Naive thymus-derived CD8-positive, alpha-beta T cell (primary cell): Measurements from ENCODE around the gene GLYR1. TPM values are rescaled to one million over a fixed set of nuclear protein-coding genes. Genes with fewer than 3 reads are reported as not detected.

Source experiments
- ATAC-seq, 2 donors: fragments of 150-1000 bp; cut with Tn5 transposase in 1 of 2; sonication (Bioruptor Pico), chemical (Tn5 transposase) in 1 of 2; 1 replicate in 1 of 2; 2 replicates in 1 of 2; pipeline ENCODE4 v1.10.0; 2021; ENCODE audit warnings: mild to moderate bottlenecking in 2 of 2, moderate library complexity in 2 of 2
- POLR2A ChIA-PET: fragments of 350-600 bp; sonication (Branson Sonifier 250); formaldehyde crosslinking; loops from one replicate; lab custom pipeline; 2021; ENCODE audit warnings: antibody characterized with exemption; lab: Charles Lee
- DNase-seq, 10 donors: peaks; one replicate each; pipeline versions ENCODE4 v3.0.0 to v3.0.0-alpha.2; 2020 to 2022
- H3K27ac Mint-ChIP-seq, 10 donors: one replicate each; pipeline ENCODE4 v1.8.0; 2020 to 2022; ENCODE audit warnings: mild to moderate bottlenecking in 10 of 10, mixed read lengths in 10 of 10, moderate library complexity in 4 of 10, inconsistent platforms in 1 of 10
- H3K27me3 Mint-ChIP-seq, 5 donors: one replicate each; pipeline ENCODE4 v1.8.0; 2021 to 2022; ENCODE audit warnings: mixed read lengths in 5 of 5
- H3K36me3 Mint-ChIP-seq, 3 donors: one replicate each; pipeline ENCODE4 v1.8.0; 2020 to 2022; ENCODE audit warnings: mixed read lengths in 3 of 3, mild to moderate bottlenecking in 2 of 3, inconsistent platforms in 1 of 3
- H3K4me1 Mint-ChIP-seq, 4 donors: one replicate each; pipeline ENCODE4 v1.8.0; 2021 to 2022; ENCODE audit warnings: mixed read lengths in 4 of 4
- H3K4me3 Mint-ChIP-seq, 10 donors: one replicate each; pipeline ENCODE4 v1.8.0; 2020 to 2022; ENCODE audit warnings: mild to moderate bottlenecking in 10 of 10, mixed read lengths in 10 of 10, moderate library complexity in 6 of 10, inconsistent platforms in 1 of 10
- H3K9me3 Mint-ChIP-seq, 9 donors: one replicate each; pipeline ENCODE4 v1.8.0; 2020 to 2022; ENCODE audit warnings: mixed read lengths in 9 of 9, mild to moderate bottlenecking in 3 of 9, inconsistent platforms in 1 of 9, moderate library complexity in 1 of 9
- polyA plus RNA-seq, 3 donors: library from polyadenylated mRNA; unstranded; fragments of 300-500 nt; fragmentation: Illumina TruSeq; gene quantifications; one replicate each; pipeline ENCODE4 v1.2.3, GENCODE V29; 2021
- total RNA-seq, 8 experiments: library from RNA in 2 of 8; stranded (reverse) in 2 of 8; gene quantifications; one replicate each; pipeline ENCODE4 v1.2.3 and lab custom pipeline; 2021 to 2026

GLYR1 gene
- total and polyA plus RNA-seq, 5 experiments from 2014 or later: 29.7 to 112 (median 39.6) TPM

GRCh38 chr16:4836727-4837126, 10.4 kb downstream of the GLYR1 start:
- peaks cover 0 to 86% (median 11%) of the 10 kb centered on the region in 3 donors for H3K36me3 Mint-ChIP-seq

GRCh38 chr16:4833584-4833983, 13.5 kb downstream of the GLYR1 start:
- DNase-seq: no peak
- Mint-ChIP-seq H3K27ac (no peak overlapping the region), H3K36me3 (peaks cover 5 to 82% (median 18%) of the 10 kb centered on the region in 3 donors), H3K27me3 (no peaks in the 10 kb centered on the region), H3K4me1 (peaks cover 14 to 27% (median 21%) of the 10 kb centered on the region in 4 donors), H3K9me3 (no peaks in the 10 kb centered on the region), H3K4me3 (no peak overlapping the region)
- no peak for ATAC-seq
- POLR2A ChIA-PET: interaction anchor here (0.7 to 0.9 kb wide), 2 partner anchors 29 to 112 kb away, joined by 3 to 5 read pairs; no protein-coding TSS in a partner anchor

More at GRCh38 chr16:4836727-4837126, 10.4 kb downstream of the GLYR1 start:
- no peaks in the 10 kb centered on the region for H3K9me3 Mint-ChIP-seq
- ATAC-seq (no peak), DNase-seq (no peak)
- peak overlapping the region in 4 of 10 donors; percentile 19 to 73 (median 46) for H3K27ac Mint-ChIP-seq
- no peak overlapping the region for H3K4me3 Mint-ChIP-seq
- POLR2A ChIA-PET: interaction anchor here (0.7 to 2.4 kb wide), 2 partner anchors 10 to 1077 kb away, joined by 5 to 12 read pairs; partner anchors contain the start of genes GLYR1 and UBN1
- no peaks in the 10 kb centered on the region for H3K27me3 Mint-ChIP-seq
- H3K4me1 Mint-ChIP-seq: peaks cover 10 to 35% (median 21%) of the 10 kb centered on the region in 4 donors

- Mint-ChIP-seq H3K27me3 (no peaks in the 10 kb centered on the region), H3K4me1 (peaks cover 14 to 27% (median 21%) of the 10 kb centered on the region in 4 donors), H3K27ac (peak overlapping the region in 2 of 10 donors; percentile 8 to 27), H3K9me3 (no peaks in the 10 kb centered on the region), H3K4me3 (no peak overlapping the region), H3K36me3 (peaks cover 5 to 82% (median 18%) of the 10 kb centered on the region in 3 donors)
- POLR2A ChIA-PET: no interaction called here
- ATAC-seq: no peak
- DNase-seq: no peak
Observed at GRCh38 chr16:4832698-4833343, 14.3 kb downstream of the GLYR1 start.

- no peak overlapping the region for H3K4me3 Mint-ChIP-seq
- no peaks in the 10 kb centered on the region for H3K9me3 Mint-ChIP-seq
- POLR2A ChIA-PET: no interaction called here
- no peak for ATAC-seq
- peaks cover 14 to 27% (median 20%) of the 10 kb centered on the region in 4 donors for H3K4me1 Mint-ChIP-seq
- no peaks in the 10 kb centered on the region for H3K27me3 Mint-ChIP-seq
- H3K36me3 Mint-ChIP-seq: peaks cover 5 to 84% (median 18%) of the 10 kb centered on the region in 3 donors
- no peak for DNase-seq
- H3K27ac Mint-ChIP-seq: peak overlapping the region in 1 of 10 donors; percentile 13
Observed at GRCh38 chr16:4831616-4832015, 15.5 kb downstream of the GLYR1 start.

GRCh38 chr16:4830408-4830807, 16.7 kb downstream of the GLYR1 start:
- H3K27ac Mint-ChIP-seq: peak overlapping the region in 1 of 10 donors; percentile 13
- H3K4me3 Mint-ChIP-seq: no peak overlapping the region
- DNase-seq (no peak), ATAC-seq (no peak)
- H3K27me3 Mint-ChIP-seq: no peaks in the 10 kb centered on the region
- POLR2A ChIA-PET: interaction anchor here (0.8 kb wide), 1 partner anchor 28 kb away, joined by 7 read pairs; the partner anchor contains the start of gene ROGDI
- H3K36me3 Mint-ChIP-seq: peaks cover 5 to 83% (median 18%) of the 10 kb centered on the region in 3 donors
- H3K9me3 Mint-ChIP-seq: no peaks in the 10 kb centered on the region
- H3K4me1 Mint-ChIP-seq: peaks cover 9 to 27% (median 18%) of the 10 kb centered on the region in 4 donors

- DNase-seq (no peak), ATAC-seq (no peak)
- H3K9me3 Mint-ChIP-seq: no peaks in the 10 kb centered on the region
- H3K27me3 Mint-ChIP-seq: no peaks in the 10 kb centered on the region
- POLR2A ChIA-PET: no interaction called here
- peaks cover 9 to 20% (median 18%) of the 10 kb centered on the region in 4 donors for H3K4me1 Mint-ChIP-seq
- peaks cover 5 to 91% (median 18%) of the 10 kb centered on the region in 3 donors for H3K36me3 Mint-ChIP-seq
- H3K4me3 Mint-ChIP-seq: no peak overlapping the region
- no peak overlapping the region for H3K27ac Mint-ChIP-seq
Observed at GRCh38 chr16:4828567-4829321, 18.3 kb downstream of the GLYR1 start.

- no peak for ATAC-seq
- peak overlapping the region in 1 of 10 donors; percentile 41 for H3K27ac Mint-ChIP-seq
- DNase-seq: no peak
- no peaks in the 10 kb centered on the region for H3K9me3 Mint-ChIP-seq
- POLR2A ChIA-PET: no interaction called here
- no peaks in the 10 kb centered on the region for H3K27me3 Mint-ChIP-seq
- H3K4me1 Mint-ChIP-seq: peaks cover 5 to 16% (median 8%) of the 10 kb centered on the region in 4 donors
- peaks cover 5 to 90% (median 13%) of the 10 kb centered on the region in 3 donors for H3K36me3 Mint-ChIP-seq
- peak overlapping the region in 1 of 10 donors; percentile 31 for H3K4me3 Mint-ChIP-seq
Observed at GRCh38 chr16:4826980-4827379, 20.1 kb downstream of the GLYR1 start.

GRCh38 chr16:4826526-4826925, 20.6 kb downstream of the GLYR1 start:
- no peak overlapping the region for H3K4me3 Mint-ChIP-seq
- peaks cover 5 to 16% (median 7%) of the 10 kb centered on the region in 4 donors for H3K4me1 Mint-ChIP-seq
- no peaks in the 10 kb centered on the region for H3K27me3 Mint-ChIP-seq
- POLR2A ChIA-PET: interaction anchor here (0.6 kb wide), 1 partner anchor 18 kb away, joined by 7 read pairs; no protein-coding TSS in a partner anchor
- no peaks in the 10 kb centered on the region for H3K9me3 Mint-ChIP-seq
- no peak for ATAC-seq
- H3K36me3 Mint-ChIP-seq: peaks cover 5 to 89% (median 12%) of the 10 kb centered on the region in 3 donors
- peak overlapping the region in 1 of 10 donors; percentile 41 for H3K27ac Mint-ChIP-seq
- no peak for DNase-seq

GRCh38 chr16:4825196-4825595, 21.9 kb downstream of the GLYR1 start:
- Mint-ChIP-seq H3K36me3 (peaks cover 0 to 88% (median 7%) of the 10 kb centered on the region in 3 donors), H3K27ac (peak overlapping the region in 2 of 10 donors; percentile 8), H3K4me1 (peaks cover 0 to 6% (median 0%) of the 10 kb centered on the region in 4 donors), H3K27me3 (no peaks in the 10 kb centered on the region), H3K4me3 (no peak overlapping the region), H3K9me3 (no peaks in the 10 kb centered on the region)
- POLR2A ChIA-PET: no interaction called here
- ATAC-seq: no peak
- DNase-seq: no peak

- Mint-ChIP-seq H3K9me3 (no peaks in the 10 kb centered on the region), H3K4me1 (peaks cover 0 to 6% (median 0%) of the 10 kb centered on the region in 4 donors), H3K27ac (peak overlapping the region in 1 of 10 donors; percentile 62), H3K36me3 (peaks cover 0 to 87% (median 14%) of the 10 kb centered on the region in 3 donors), H3K27me3 (no peaks in the 10 kb centered on the region), H3K4me3 (no peak overlapping the region)
- POLR2A ChIA-PET: no interaction called here
- no peak for ATAC-seq
- DNase-seq: no peak
Observed at GRCh38 chr16:4820652-4821051, 26.4 kb downstream of the GLYR1 start.

- Mint-ChIP-seq H3K9me3 (no peaks in the 10 kb centered on the region), H3K27me3 (no peaks in the 10 kb centered on the region), H3K4me1 (no peaks in the 10 kb centered on the region), H3K36me3 (peaks cover 0 to 83% (median 27%) of the 10 kb centered on the region in 3 donors), H3K4me3 (no peak overlapping the region), H3K27ac (peak overlapping the region in 1 of 10 donors; percentile 22)
- POLR2A ChIA-PET: no interaction called here
- DNase-seq (peak in 1 of 10 donors; percentile 13), ATAC-seq (no peak)
Observed at GRCh38 chr16:4814542-4815173, 32.4 kb downstream of the GLYR1 start.

GRCh38 chr16:4814046-4814445, 33.0 kb downstream of the GLYR1 start:
- no peaks in the 10 kb centered on the region for H3K4me1 Mint-ChIP-seq
- no peaks in the 10 kb centered on the region for H3K27me3 Mint-ChIP-seq
- H3K27ac Mint-ChIP-seq: peak overlapping the region in 2 of 10 donors; percentile 7 to 66
- no peak for DNase-seq
- ATAC-seq: no peak
- POLR2A ChIA-PET: no interaction called here
- H3K36me3 Mint-ChIP-seq: peaks cover 0 to 82% (median 26%) of the 10 kb centered on the region in 3 donors
- H3K4me3 Mint-ChIP-seq: no peak overlapping the region
- H3K9me3 Mint-ChIP-seq: no peaks in the 10 kb centered on the region
